CD4-positive, alpha-beta T cell treated with Interleukin-17A for 4 hours (primary cell): Measurements from ENCODE around the gene ACSL3.
"Not testable (repeated sequence)": the region's sequence is repeated elsewhere in the genome, so short reads cannot be mapped to it uniquely, and the experiment has no call there.

ENCODE experiments used
- DNase-seq: peaks from one replicate; pipeline ENCODE4 v3.0.0-alpha.2; 2020; ENCODE audit warnings: mixed read lengths

ACSL3 gene

DNA sequence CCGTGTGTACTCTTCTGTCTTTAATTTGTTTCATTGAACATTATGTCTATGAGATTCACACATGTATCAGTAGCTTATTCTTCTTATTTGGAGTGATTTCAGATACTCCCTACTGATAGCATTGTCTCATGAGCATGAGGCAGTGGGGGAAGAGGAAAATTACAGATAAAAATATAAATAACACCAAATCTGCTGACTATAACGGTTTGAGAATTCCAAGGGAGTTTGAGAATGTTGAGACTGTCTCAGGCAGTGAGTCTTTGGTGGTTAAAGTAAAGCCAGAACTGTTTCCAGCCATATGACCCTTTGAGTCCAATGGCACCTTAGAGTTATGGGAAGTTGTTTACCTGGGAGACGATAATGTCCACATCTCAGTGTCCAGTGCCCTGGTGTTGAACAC lies 118.6 kb downstream of the ACSL3 start:
- DNase-seq, result no peak

DNA sequence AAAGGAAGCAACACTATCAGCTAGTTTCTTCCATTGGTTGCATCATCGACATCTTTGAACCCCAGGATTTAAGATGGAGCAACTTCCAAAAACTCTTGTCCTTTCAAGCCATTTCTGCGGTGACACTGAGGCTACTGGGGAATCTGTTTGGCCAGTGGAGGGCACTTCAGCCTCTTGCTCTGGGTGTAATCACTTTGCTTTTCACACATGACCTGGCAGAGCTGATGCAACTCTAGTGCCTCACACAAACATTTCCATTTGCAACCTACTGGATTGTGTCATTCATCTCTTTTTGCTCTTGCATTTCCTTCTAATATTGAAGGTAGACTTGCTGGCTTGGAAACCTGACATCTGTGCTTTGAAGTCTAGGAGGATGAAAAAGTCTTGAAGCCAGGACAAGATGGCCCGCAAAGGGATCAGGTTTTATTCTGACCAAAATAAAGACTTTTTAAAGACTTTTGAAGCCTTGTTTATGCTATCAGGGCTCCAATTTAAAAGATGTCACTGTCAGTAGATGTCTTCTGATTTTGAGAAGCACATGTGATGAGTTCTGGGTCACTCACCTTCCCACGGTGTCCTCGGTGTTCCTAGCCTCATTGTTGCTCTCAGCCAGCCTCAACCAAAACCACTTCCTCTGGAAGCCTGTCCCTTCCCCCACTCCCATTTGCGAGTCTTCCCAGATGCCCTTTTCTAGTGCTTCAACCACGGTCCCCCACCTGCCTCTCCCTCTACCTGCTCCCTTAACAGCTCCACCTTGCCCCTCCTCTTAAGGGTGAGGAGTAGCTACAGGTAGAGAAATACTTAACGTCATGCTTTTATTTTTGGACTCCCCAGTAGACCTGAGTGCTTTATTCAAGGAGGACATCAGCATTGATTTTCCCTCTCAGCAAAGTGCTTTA lies 121.4 kb downstream of the ACSL3 start:
- DNase-seq, result no peak

DNA sequence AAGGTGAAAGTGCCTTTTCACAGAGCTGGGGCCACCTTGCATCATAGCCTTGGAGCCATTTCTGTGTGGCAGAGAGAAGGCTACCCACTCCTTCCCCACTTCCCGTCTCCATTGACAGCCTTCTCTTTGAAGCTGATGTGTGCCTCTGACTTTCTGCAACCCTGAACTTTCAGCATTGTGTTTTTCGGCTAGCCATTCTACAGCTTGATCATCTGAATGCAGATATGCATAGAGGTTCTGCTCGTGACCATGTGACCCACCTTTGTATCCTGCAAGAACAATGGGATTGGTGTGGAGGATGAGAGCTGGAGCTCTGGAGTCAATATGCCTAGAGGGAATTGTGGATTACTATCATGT lies 122.1 kb downstream of the ACSL3 start:
- no peak for DNase-seq

DNA sequence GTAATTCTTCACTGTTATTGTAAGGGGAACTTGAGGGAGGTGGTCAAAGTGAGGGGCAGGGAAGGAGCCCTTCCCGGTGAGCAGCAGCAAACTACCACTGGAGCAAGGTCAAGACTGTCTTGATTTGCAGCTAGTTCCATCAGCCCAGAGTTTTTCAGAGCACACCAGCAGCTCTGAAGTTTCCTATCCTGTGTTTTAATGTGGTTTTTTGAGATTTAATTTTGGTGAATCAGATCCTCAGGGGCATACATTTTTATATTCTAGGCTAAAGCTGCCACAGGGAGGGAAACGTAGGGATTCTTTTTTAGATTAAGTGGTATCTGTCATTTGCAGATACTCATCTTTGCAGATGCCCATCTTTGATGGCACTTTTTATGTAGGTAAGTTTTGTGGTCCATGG lies 124.1 kb downstream of the ACSL3 start:
- DNase-seq, result no peak

DNA sequence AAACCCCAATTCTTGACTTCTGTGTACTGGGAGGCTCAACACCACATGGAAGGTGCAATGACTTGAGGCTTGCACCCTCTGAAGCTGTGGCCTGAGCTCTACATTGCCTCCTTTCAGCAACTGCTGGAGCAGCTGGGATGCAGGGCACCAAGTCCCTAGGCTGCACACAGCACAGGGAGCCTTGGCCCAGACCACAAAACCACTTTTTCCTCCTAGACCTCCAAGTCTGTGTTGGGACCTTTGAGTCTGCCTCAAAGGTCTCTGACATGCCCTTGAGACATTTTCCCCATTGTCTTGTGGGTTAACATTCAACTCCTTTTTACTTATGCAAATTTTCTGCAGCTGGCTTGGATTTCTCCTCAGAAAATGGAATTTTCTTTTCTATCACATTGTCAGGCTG lies 128.6 kb downstream of the ACSL3 start:
- no peak for DNase-seq

DNA sequence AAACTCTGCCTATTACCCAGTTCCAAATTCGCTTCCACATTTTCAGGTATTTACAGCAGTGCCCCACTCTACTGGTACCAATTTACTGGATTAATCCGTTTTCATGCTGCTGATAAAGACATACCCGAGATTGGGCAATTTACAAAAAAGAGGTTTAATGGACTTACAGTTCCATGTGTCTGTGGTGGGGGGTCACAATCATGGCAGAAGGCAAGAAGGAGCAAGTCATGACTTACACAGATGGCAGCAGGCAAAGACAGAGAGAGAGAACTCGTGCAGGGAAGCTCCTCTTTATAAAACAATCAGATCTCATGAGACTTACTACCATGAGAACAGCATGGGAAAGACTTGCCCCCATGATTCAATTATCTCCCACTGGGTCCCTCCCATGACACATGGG lies 129.4 kb downstream of the ACSL3 start:
- DNase-seq, result not testable (repeated sequence)

DNA sequence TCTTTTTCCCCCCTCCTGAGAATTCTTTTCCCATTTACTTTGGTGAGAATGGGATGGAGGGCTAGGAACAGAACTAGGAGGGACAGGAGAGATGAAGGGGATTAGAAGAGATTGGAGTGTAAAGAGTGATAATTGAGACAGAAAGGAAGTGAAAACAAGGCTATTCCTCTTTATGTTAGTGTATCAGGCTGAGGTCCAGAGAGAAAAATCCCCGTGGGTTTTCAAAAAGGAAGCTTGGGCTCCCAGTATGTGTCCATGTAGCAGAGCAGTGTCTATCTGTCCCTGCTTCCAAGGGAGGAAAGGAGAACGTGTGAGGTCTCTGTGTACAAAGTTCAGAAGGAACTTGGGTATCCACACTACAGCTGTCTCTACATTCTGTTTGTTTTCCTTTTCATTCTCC lies 131.3 kb downstream of the ACSL3 start:
- DNase-seq, result no peak
